ENCODE measurements around the gene NAP1L5. TPM values are rescaled to one million over a fixed set of nuclear protein-coding genes. Genes with fewer than 3 reads are reported as not detected.

NAP1L5 gene
- total RNA-seq, 1 experiment from 2014 or later: not detected

GRCh38 chr4:88719381-88719780 lies 21.8 kb upstream of the NAP1L5 start:
- Mint-ChIP-seq H3K4me1 (ENCODE audit: low read depth, unreplicated experiment) (no peaks in the 10 kb centered on the region), H3K9me3 (ENCODE audit: unreplicated experiment) (peaks cover 28% of the 10 kb centered on the region), H3K27ac (ENCODE audit: unreplicated experiment) (no peak overlapping the region), H3K4me3 (ENCODE audit: unreplicated experiment) (no peak overlapping the region), H3K27me3 (ENCODE audit: insufficient read depth, unreplicated experiment) (no peaks in the 10 kb centered on the region), H3K36me3 (ENCODE audit: insufficient read depth, unreplicated experiment) (no peaks in the 10 kb centered on the region)
- intact Hi-C loops (cut with micrococcal nuclease; ENCODE audit: unreplicated experiment): no loop called here
- H3K9me3 ChIP-seq: peaks cover 7% of the 10 kb centered on the region
- no TSS peak for BruUV-seq (replicated peaks)
- ChIA-PET CTCF (no interaction called here), POLR2A (no interaction called here)
- no peak overlapping the region for H3K4me3 ChIP-seq (ENCODE audit: low read depth, low read length)
- no peak for TF ChIP-seq CTCF (IDR thresholded peaks at IDR 0.05; ENCODE audit: insufficient read depth in 1 of 2, low read depth in 1 of 2, low read length in 1 of 2, severe bottlenecking in 1 of 2, unreplicated experiment in 1 of 2)
- no peaks in the 10 kb centered on the region for H3K27me3 ChIP-seq (replicated peaks; ENCODE audit: control insufficient read depth, insufficient read depth, low read length)
- no peaks in the 10 kb centered on the region for H3K4me1 ChIP-seq
- no peak for DNase-seq
- no peaks in the 10 kb centered on the region for H3K36me3 ChIP-seq (ENCODE audit: control insufficient read depth, insufficient read depth, low read length)

GRCh38 chr4:88718098-88718497 lies 20.5 kb upstream of the NAP1L5 start:
- no peak overlapping the region for H3K27ac Mint-ChIP-seq (ENCODE audit: unreplicated experiment)
- H3K4me1 Mint-ChIP-seq (ENCODE audit: low read depth, unreplicated experiment): no peaks in the 10 kb centered on the region
- POLR2A ChIA-PET: interaction anchor here (0.6 kb wide), 1 partner anchor 21 kb away, joined by 6 read pairs; no protein-coding TSS in a partner anchor
- H3K9me3 Mint-ChIP-seq (ENCODE audit: unreplicated experiment): peaks cover 28% of the 10 kb centered on the region
- no TSS peak for BruUV-seq (replicated peaks)
- intact Hi-C loops (cut with micrococcal nuclease; ENCODE audit: unreplicated experiment): no loop called here
- no peaks in the 10 kb centered on the region for H3K4me1 ChIP-seq
- no peaks in the 10 kb centered on the region for H3K27me3 ChIP-seq (replicated peaks; ENCODE audit: control insufficient read depth, insufficient read depth, low read length)
- H3K36me3 ChIP-seq (ENCODE audit: control insufficient read depth, insufficient read depth, low read length): no peaks in the 10 kb centered on the region
- CTCF ChIA-PET: no interaction called here
- no peak for TF ChIP-seq CTCF (IDR thresholded peaks at IDR 0.05; ENCODE audit: insufficient read depth in 1 of 2, low read depth in 1 of 2, low read length in 1 of 2, severe bottlenecking in 1 of 2, unreplicated experiment in 1 of 2)
- H3K4me3 ChIP-seq (ENCODE audit: low read depth, low read length): no peak overlapping the region
- no peak overlapping the region for H3K4me3 Mint-ChIP-seq (ENCODE audit: unreplicated experiment)
- H3K36me3 Mint-ChIP-seq (ENCODE audit: insufficient read depth, unreplicated experiment): no peaks in the 10 kb centered on the region
- DNase-seq: no peak
- peaks cover 7% of the 10 kb centered on the region for H3K9me3 ChIP-seq
- H3K27me3 Mint-ChIP-seq (ENCODE audit: insufficient read depth, unreplicated experiment): no peaks in the 10 kb centered on the region

- no peaks in the 10 kb centered on the region for H3K36me3 Mint-ChIP-seq (ENCODE audit: insufficient read depth, unreplicated experiment)
- BruUV-seq (replicated peaks): no TSS peak
- Histone ChIP-seq H3K9me3 (peaks cover 7% of the 10 kb centered on the region), H3K36me3 (ENCODE audit: control insufficient read depth, insufficient read depth, low read length) (no peaks in the 10 kb centered on the region), H3K4me3 (ENCODE audit: low read depth, low read length) (no peak overlapping the region), H3K4me1 (no peaks in the 10 kb centered on the region), H3K27me3 (replicated peaks; ENCODE audit: control insufficient read depth, insufficient read depth, low read length) (no peaks in the 10 kb centered on the region)
- H3K27ac Mint-ChIP-seq (ENCODE audit: unreplicated experiment): no peak overlapping the region
- CTCF ChIA-PET: no interaction called here
- DNase-seq: no peak
- no peak for TF ChIP-seq CTCF (IDR thresholded peaks at IDR 0.05; ENCODE audit: insufficient read depth in 1 of 2, low read depth in 1 of 2, low read length in 1 of 2, severe bottlenecking in 1 of 2, unreplicated experiment in 1 of 2)
- intact Hi-C loops (cut with micrococcal nuclease; ENCODE audit: unreplicated experiment): no loop called here
- H3K4me1 Mint-ChIP-seq (ENCODE audit: low read depth, unreplicated experiment): no peaks in the 10 kb centered on the region
- peaks cover 28% of the 10 kb centered on the region for H3K9me3 Mint-ChIP-seq (ENCODE audit: unreplicated experiment)
- H3K27me3 Mint-ChIP-seq (ENCODE audit: insufficient read depth, unreplicated experiment): no peaks in the 10 kb centered on the region
- POLR2A ChIA-PET: no interaction called here
- no peak overlapping the region for H3K4me3 Mint-ChIP-seq (ENCODE audit: unreplicated experiment)
Observed at GRCh38 chr4:88713782-88714181, 16.2 kb upstream of the NAP1L5 start.

Data from Caco-2 (cell line).